HepG2 (cell line): ENCODE results near the gene PXT1. TPM values are rescaled to one million over a fixed set of nuclear protein-coding genes. Genes with fewer than 3 reads are reported as not detected.

Experiments used
- CHCHD3 ChIP-seq: sonication (generic); formaldehyde crosslinking; IDR thresholded peaks from 2 replicates; pipeline ENCODE4 v1.8.0; 2022; ENCODE audit warnings: mild to moderate bottlenecking, missing genetic modification reagents, moderate library complexity
- ERF ChIP-seq: IDR thresholded peaks from 2 replicates; pipeline ENCODE4 v1.6.1; 2018; ENCODE audit warnings: missing biosample characterization, missing genetic modification reagents
- GABPA ChIP-seq, 2 experiments: IDR thresholded peaks; 2 replicates each; pipeline ENCODE4 v1.6.1; 2011 to 2016; ENCODE audit warnings: low read depth in 2 of 2, low read length in 1 of 2, missing biosample characterization in 1 of 2, missing genetic modification characterization in 1 of 2
- HMGA1 ChIP-seq: sonication (generic); formaldehyde crosslinking; conservative IDR thresholded peaks from 2 replicates; pipeline ENCODE4 v1.4.0; 2020; ENCODE audit warnings: missing genetic modification reagents
- MTF1 ChIP-seq: sonication (generic); formaldehyde crosslinking; IDR thresholded peaks from 2 replicates; pipeline ENCODE4 v1.5.0; 2020; ENCODE audit warnings: missing genetic modification reagents
- NCOA2 ChIP-seq: sonication (generic); formaldehyde crosslinking; IDR thresholded peaks from 2 replicates; pipeline ENCODE4 v1.8.0; 2022; ENCODE audit warnings: inconsistent platforms
- NR2F1 ChIP-seq, 2 experiments: fragments of 450-650 bp in 1 of 2; formaldehyde crosslinking in 1 of 2; IDR thresholded peaks; 2 replicates each; pipeline versions ENCODE4 v1.5.0 to v1.6.1; 2016 to 2020; ENCODE audit warnings: mild to moderate bottlenecking in 1 of 2, missing compliant biosample characterization in 1 of 2, missing genetic modification reagents in 1 of 2, moderate library complexity in 1 of 2
- POLR2G ChIP-seq: fragments of 200-400 bp; formaldehyde crosslinking; IDR thresholded peaks from 2 replicates; pipeline ENCODE4 v1.6.1; 2018; ENCODE audit warnings: mild to moderate bottlenecking, low read depth, low read length, moderate library complexity
- YY1 ChIP-seq: IDR thresholded peaks from 2 replicates; pipeline ENCODE4 v1.6.1; 2011; ENCODE audit warnings: low read length, low read depth, moderate library complexity, mild to moderate bottlenecking; ENCODE audit not compliant: insufficient read depth, insufficient replicate concordance
- ZBTB20 ChIP-seq: sonication (generic); formaldehyde crosslinking; IDR thresholded peaks from 2 replicates; pipeline ENCODE4 v1.8.1; 2023; ENCODE audit warnings: missing genetic modification reagents, low read depth, mild to moderate bottlenecking, borderline replicate concordance
- ZNF234 ChIP-seq: sonication (generic); formaldehyde crosslinking; conservative IDR thresholded peaks from 2 replicates; pipeline ENCODE4 v1.5.1; 2020; ENCODE audit warnings: mild to moderate bottlenecking, missing genetic modification reagents
- ZNF282 ChIP-seq: fragments of 450-650 bp; IDR thresholded peaks from 2 replicates; pipeline ENCODE4 v1.6.1; 2018; ENCODE audit not compliant: partially characterized antibody
- ZNF317 ChIP-seq: sonication (generic); formaldehyde crosslinking; IDR thresholded peaks from 2 replicates; pipeline ENCODE4 v1.5.0; 2020; ENCODE audit warnings: mild to moderate bottlenecking, missing genetic modification reagents
- ZNF552 ChIP-seq: sonication (generic); formaldehyde crosslinking; IDR thresholded peaks from 2 replicates; pipeline ENCODE4 v1.9.0; 2022; ENCODE audit warnings: missing genetic modification reagents, mild to moderate bottlenecking, borderline replicate concordance
- ZNF792 ChIP-seq: IDR thresholded peaks from 2 replicates; pipeline ENCODE4 v1.6.1; 2016
- polyA plus RNA-seq, 8 experiments: library from polyadenylated mRNA; depleted of rRNA in 3 of 8; stranded (reverse) in 7 of 8; unstranded in 1 of 8; fragments of >200 nt; fragmentation: Illumina TruSeq in 4 of 8; extraction: Trizol in 4 of 8; gene quantifications; 2 replicates each; pipeline versions ENCODE4 v1.2.1 to v1.2.3, GENCODE V29; 2011 to 2016; ENCODE audit warnings: low read depth in 4 of 8, missing spikeins in 1 of 8, mixed read lengths in 1 of 8; ENCODE audit not compliant: insufficient read depth in 1 of 8
- total RNA-seq, 5 experiments: library from RNA; depleted of rRNA; stranded (reverse); fragments of >200 nt; fragmentation: Illumina TruSeq; extraction: Trizol; gene quantifications; 2 replicates each; pipeline ENCODE4 v1.2.3, GENCODE V29; 2016; ENCODE audit warnings: low read depth in 1 of 5
- TF ChIP-seq, protein P1 (sequence below): sonication (generic); formaldehyde crosslinking; IDR thresholded peaks from 2 replicates; pipeline ENCODE4 v1.5.0; 2020; ENCODE audit warnings: mild to moderate bottlenecking, missing genetic modification reagents, borderline replicate concordance
- TF ChIP-seq, protein P2 (sequence below): sonication (generic); formaldehyde crosslinking; IDR thresholded peaks from 2 replicates; pipeline ENCODE4 v1.4.0; 2020; ENCODE audit warnings: low read depth, mild to moderate bottlenecking, missing genetic modification reagents
- TF ChIP-seq, protein P3 (sequence below): sonication (generic); formaldehyde crosslinking; IDR thresholded peaks from 2 replicates; pipeline ENCODE4 v1.4.0; 2020; ENCODE audit warnings: missing genetic modification reagents
- TF ChIP-seq, protein P4 (sequence below): sonication (generic); formaldehyde crosslinking; conservative IDR thresholded peaks from 2 replicates; pipeline ENCODE4 v1.4.0; 2020; ENCODE audit warnings: mild to moderate bottlenecking, missing genetic modification reagents, moderate library complexity

Gene PXT1
- total and polyA plus RNA-seq, 2 of the 13 experiments (the other 11 are each of a cell fraction or from before 2014, with no cell fraction given) = 0.04 TPM; not detected in 1

DNA sequence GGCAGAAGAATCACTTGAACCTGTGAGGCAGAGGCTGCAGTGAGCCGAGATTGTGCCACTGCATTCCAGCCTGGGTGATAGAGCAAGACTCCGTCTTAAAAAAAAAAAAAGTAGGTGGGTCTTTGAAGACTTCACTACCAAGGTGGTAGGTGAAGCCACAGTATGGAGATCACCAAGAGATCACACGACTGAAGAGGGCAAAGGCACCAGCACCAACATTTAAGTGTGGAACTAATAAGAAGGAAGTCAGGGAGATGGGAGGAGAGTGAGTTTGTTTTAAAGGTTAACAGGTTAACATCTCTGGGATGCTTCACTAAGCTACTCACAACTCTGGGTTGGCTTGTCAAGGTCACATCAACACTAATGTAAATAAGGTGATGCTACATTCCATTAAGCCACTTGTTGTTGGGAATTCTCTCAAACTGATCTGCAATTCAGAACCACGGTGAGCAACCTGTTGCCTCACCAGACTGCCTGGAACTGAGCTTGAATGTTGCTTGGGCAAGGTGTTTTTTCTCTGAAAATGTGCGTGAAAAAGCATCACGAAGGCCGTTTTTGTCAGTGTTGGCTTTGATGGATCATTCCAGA lies 48.8 kb upstream of the PXT1 start (continued):
- TF ChIP-seq YY1 (no peak), ERF (CRISPR knock-in tag) (no peak), ZBTB20 (CRISPR knock-in tag) (no peak), ZNF282 (no peak), GABPA (IDR thresholded peaks at IDR 0.05; ENCODE audit: low read depth, low read length) (no peak), GABPA (CRISPR knock-in tag; IDR thresholded peaks at IDR 0.05; ENCODE audit: low read depth) (no peak), NCOA2 (CRISPR knock-in tag) (peak; percentile 44; the same call in 1 of the 2 replicates), POLR2G (0 out of 2 replicates have a peak, but pooled peaks have one; percentile 37), CHCHD3 (CRISPR knock-in tag) (no peak), ZNF552 (CRISPR knock-in tag) (no peak), MTF1 (CRISPR knock-in tag) (no peak), ZNF792 (peak; percentile 62; the same call in 1 of the 2 replicates), NR2F1 (CRISPR knock-in tag; IDR thresholded peaks at IDR 0.05) (peak; percentile 17 to 84; a peak in 3 of 4 replicates), ZNF317 (CRISPR knock-in tag) (no peak), ZNF234 (CRISPR knock-in tag) (no peak), HMGA1 (CRISPR knock-in tag) (no peak)
- TF ChIP-seq, protein P1, sequence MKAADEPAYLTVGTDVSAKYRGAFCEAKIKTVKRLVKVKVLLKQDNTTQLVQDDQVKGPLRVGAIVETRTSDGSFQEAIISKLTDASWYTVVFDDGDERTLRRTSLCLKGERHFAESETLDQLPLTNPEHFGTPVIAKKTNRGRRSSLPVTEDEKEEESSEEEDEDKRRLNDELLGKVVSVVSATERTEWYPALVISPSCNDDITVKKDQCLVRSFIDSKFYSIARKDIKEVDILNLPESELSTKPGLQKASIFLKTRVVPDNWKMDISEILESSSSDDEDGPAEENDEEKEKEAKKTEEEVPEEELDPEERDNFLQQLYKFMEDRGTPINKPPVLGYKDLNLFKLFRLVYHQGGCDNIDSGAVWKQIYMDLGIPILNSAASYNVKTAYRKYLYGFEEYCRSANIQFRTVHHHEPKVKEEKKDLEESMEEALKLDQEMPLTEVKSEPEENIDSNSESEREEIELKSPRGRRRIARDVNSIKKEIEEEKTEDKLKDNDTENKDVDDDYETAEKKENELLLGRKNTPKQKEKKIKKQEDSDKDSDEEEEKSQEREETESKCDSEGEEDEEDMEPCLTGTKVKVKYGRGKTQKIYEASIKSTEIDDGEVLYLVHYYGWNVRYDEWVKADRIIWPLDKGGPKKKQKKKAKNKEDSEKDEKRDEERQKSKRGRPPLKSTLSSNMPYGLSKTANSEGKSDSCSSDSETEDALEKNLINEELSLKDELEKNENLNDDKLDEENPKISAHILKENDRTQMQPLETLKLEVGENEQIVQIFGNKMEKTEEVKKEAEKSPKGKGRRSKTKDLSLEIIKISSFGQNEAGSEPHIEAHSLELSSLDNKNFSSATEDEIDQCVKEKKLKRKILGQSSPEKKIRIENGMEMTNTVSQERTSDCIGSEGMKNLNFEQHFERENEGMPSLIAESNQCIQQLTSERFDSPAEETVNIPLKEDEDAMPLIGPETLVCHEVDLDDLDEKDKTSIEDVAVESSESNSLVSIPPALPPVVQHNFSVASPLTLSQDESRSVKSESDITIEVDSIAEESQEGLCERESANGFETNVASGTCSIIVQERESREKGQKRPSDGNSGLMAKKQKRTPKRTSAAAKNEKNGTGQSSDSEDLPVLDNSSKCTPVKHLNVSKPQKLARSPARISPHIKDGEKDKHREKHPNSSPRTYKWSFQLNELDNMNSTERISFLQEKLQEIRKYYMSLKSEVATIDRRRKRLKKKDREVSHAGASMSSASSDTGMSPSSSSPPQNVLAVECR (CRISPR knock-in tag) = 0 out of 2 replicates have a peak, but pooled peaks have one; percentile 25
- TF ChIP-seq, protein P2, sequence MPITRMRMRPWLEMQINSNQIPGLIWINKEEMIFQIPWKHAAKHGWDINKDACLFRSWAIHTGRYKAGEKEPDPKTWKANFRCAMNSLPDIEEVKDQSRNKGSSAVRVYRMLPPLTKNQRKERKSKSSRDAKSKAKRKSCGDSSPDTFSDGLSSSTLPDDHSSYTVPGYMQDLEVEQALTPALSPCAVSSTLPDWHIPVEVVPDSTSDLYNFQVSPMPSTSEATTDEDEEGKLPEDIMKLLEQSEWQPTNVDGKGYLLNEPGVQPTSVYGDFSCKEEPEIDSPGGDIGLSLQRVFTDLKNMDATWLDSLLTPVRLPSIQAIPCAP = no peak
- TF ChIP-seq, protein P3, sequence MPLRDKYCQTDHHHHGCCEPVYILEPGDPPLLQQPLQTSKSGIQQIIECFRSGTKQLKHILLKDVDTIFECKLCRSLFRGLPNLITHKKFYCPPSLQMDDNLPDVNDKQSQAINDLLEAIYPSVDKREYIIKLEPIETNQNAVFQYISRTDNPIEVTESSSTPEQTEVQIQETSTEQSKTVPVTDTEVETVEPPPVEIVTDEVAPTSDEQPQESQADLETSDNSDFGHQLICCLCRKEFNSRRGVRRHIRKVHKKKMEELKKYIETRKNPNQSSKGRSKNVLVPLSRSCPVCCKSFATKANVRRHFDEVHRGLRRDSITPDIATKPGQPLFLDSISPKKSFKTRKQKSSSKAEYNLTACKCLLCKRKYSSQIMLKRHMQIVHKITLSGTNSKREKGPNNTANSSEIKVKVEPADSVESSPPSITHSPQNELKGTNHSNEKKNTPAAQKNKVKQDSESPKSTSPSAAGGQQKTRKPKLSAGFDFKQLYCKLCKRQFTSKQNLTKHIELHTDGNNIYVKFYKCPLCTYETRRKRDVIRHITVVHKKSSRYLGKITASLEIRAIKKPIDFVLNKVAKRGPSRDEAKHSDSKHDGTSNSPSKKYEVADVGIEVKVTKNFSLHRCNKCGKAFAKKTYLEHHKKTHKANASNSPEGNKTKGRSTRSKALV (CRISPR knock-in tag) = no peak
- TF ChIP-seq, protein P4, sequence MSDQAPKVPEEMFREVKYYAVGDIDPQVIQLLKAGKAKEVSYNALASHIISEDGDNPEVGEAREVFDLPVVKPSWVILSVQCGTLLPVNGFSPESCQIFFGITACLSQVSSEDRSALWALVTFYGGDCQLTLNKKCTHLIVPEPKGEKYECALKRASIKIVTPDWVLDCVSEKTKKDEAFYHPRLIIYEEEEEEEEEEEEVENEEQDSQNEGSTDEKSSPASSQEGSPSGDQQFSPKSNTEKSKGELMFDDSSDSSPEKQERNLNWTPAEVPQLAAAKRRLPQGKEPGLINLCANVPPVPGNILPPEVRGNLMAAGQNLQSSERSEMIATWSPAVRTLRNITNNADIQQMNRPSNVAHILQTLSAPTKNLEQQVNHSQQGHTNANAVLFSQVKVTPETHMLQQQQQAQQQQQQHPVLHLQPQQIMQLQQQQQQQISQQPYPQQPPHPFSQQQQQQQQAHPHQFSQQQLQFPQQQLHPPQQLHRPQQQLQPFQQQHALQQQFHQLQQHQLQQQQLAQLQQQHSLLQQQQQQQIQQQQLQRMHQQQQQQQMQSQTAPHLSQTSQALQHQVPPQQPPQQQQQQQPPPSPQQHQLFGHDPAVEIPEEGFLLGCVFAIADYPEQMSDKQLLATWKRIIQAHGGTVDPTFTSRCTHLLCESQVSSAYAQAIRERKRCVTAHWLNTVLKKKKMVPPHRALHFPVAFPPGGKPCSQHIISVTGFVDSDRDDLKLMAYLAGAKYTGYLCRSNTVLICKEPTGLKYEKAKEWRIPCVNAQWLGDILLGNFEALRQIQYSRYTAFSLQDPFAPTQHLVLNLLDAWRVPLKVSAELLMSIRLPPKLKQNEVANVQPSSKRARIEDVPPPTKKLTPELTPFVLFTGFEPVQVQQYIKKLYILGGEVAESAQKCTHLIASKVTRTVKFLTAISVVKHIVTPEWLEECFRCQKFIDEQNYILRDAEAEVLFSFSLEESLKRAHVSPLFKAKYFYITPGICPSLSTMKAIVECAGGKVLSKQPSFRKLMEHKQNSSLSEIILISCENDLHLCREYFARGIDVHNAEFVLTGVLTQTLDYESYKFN (CRISPR knock-in tag) = 0 out of 2 replicates have a peak, but pooled peaks have one; percentile 16
